OCI-LY1 (cell line): ENCODE results near the gene ARHGEF4.

Source experiments
- CTCF ChIP-seq: fragments of 200-600 bp; sonication (generic), shearing (Covaris generic); IDR thresholded peaks from 2 replicates; pipeline ENCODE4 v1.5.1; 2017; ENCODE audit warnings: mild to moderate bottlenecking, antibody characterized with exemption, low read length, moderate library complexity, mixed read lengths
- EZH2 ChIP-seq: fragments of 200-600 bp; sonication (generic), shearing (Covaris generic); IDR thresholded peaks from 2 replicates; pipeline ENCODE4 v1.8.0; 2017; ENCODE audit warnings: borderline replicate concordance, mixed run types, mild to moderate bottlenecking, antibody characterized with exemption, low read length, moderate library complexity, mixed read lengths

GRCh38 chr2:130890941-130891669 is 54.4 kb downstream of the ARHGEF4 start:
- TF ChIP-seq EZH2 (no peak), CTCF (no peak)
